ENCODE results near the gene SORCS2.

The SORCS2 gene

GRCh38 chr4:7635445-7636239 is 443.3 kb downstream of the SORCS2 start:
- no peaks in the 10 kb centered on the region for H3K36me3 ChIP-seq (ENCODE audit: insufficient read depth, insufficient read length, low read length)
- no peak overlapping the region for H3K9ac ChIP-seq (ENCODE audit: insufficient read length, low read depth)
- peaks cover 4% of the 10 kb centered on the region for H3K4me1 ChIP-seq (ENCODE audit: insufficient read depth, insufficient read length)
- H3K9me3 ChIP-seq (ENCODE audit: insufficient read depth, low read length): no peaks in the 10 kb centered on the region
- no peak overlapping the region for H3K4me3 ChIP-seq (ENCODE audit: insufficient read length, low read depth)
- no peaks in the 10 kb centered on the region for H3K27me3 ChIP-seq (ENCODE audit: insufficient read depth, insufficient read length)
- TF ChIP-seq ZNF274 (IDR thresholded peaks at IDR 0.05; ENCODE audit: low read depth, low read length) (no peak), YY1 (IDR thresholded peaks at IDR 0.05; ENCODE audit: insufficient read depth, insufficient read length) (no peak), SUZ12 (IDR thresholded peaks at IDR 0.05; ENCODE audit: extremely low read depth, insufficient read depth, insufficient read length) (no peak)
- no peak for DNase-seq (ENCODE audit: low read depth, low spot score)

DNA sequence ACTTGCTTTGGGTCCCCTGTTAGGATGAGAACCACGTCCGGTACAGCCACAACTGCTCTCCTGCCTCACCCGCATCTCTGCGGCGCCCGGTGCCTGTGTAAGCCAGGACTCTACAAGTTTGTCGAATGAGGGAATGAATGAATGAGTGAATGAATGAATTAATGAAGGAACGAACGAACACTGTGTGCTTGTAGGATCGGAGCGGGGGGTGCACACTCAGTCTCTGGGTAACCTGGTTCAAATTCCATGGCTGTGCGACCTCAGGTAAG is 443.8 kb downstream of the SORCS2 start:
- Histone ChIP-seq H3K4me1 (ENCODE audit: insufficient read depth, insufficient read length) (peaks cover 4% of the 10 kb centered on the region), H3K27me3 (ENCODE audit: insufficient read depth, insufficient read length) (no peaks in the 10 kb centered on the region), H3K9me3 (ENCODE audit: insufficient read depth, low read length) (no peaks in the 10 kb centered on the region), H3K9ac (ENCODE audit: insufficient read length, low read depth) (no peak overlapping the region), H3K4me3 (ENCODE audit: insufficient read length, low read depth) (no peak overlapping the region), H3K36me3 (ENCODE audit: insufficient read depth, insufficient read length, low read length) (no peaks in the 10 kb centered on the region)
- DNase-seq (ENCODE audit: low read depth, low spot score): no peak
- no peak for TF ChIP-seq YY1 (IDR thresholded peaks at IDR 0.05; ENCODE audit: insufficient read depth, insufficient read length)
- TF ChIP-seq ZNF274 (IDR thresholded peaks at IDR 0.05; ENCODE audit: low read depth, low read length): no peak
- TF ChIP-seq SUZ12 (IDR thresholded peaks at IDR 0.05; ENCODE audit: extremely low read depth, insufficient read depth, insufficient read length): no peak

DNA sequence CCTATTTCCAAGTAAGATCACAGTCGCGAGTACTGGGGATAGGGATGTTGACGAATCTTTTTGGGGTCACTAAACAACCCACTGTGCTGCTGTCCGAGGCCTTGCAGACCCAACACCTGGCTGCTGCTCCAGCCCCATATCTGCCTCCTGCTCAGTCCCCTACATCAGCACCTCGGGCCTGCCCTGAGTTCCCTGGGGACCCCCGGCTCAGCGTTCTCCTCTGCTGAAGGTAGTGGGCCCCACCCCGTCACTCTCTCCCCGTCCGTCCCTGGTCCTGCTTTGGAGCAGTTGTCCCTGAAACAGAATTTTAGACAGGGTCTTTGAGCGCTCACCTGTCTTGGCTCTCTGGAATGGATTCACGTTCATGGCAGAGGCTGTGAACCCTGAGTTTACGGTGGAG is 444.8 kb downstream of the SORCS2 start:
- Histone ChIP-seq H3K36me3 (ENCODE audit: insufficient read depth, insufficient read length, low read length) (no peaks in the 10 kb centered on the region), H3K9me3 (ENCODE audit: insufficient read depth, low read length) (no peaks in the 10 kb centered on the region), H3K4me3 (ENCODE audit: insufficient read length, low read depth) (no peak overlapping the region), H3K4me1 (ENCODE audit: insufficient read depth, insufficient read length) (peaks cover 4% of the 10 kb centered on the region), H3K27me3 (ENCODE audit: insufficient read depth, insufficient read length) (no peaks in the 10 kb centered on the region), H3K9ac (ENCODE audit: insufficient read length, low read depth) (no peak overlapping the region)
- no peak for TF ChIP-seq YY1 (IDR thresholded peaks at IDR 0.05; ENCODE audit: insufficient read depth, insufficient read length)
- no peak for DNase-seq (ENCODE audit: low read depth, low spot score)

DNA sequence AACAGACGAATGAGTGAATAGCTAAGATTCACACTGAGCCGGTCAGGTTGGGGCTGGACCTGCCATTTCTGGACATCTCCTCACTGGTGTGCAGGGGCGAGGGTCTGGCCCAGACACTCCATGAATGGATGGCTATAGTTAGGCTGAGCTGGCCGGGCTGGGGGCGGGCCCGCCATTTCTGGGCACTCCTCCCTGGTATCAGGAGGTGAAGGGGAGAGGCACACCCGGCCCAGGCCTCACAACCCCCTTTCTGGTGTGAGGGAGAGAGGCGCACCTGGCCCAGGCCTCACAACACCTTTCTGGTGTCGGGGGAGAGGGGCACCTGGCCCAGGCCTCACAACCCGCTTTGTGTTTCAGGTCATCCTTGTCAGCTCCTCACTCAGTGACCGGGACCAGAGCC is 445.6 kb downstream of the SORCS2 start:
- DNase-seq (ENCODE audit: low read depth, low spot score): no peak
- H3K4me1 ChIP-seq (ENCODE audit: insufficient read depth, insufficient read length): peaks cover 4% of the 10 kb centered on the region
- no peaks in the 10 kb centered on the region for H3K9me3 ChIP-seq (ENCODE audit: insufficient read depth, low read length)
- TF ChIP-seq SUZ12 (IDR thresholded peaks at IDR 0.05; ENCODE audit: extremely low read depth, insufficient read depth, insufficient read length) (no peak), YY1 (IDR thresholded peaks at IDR 0.05; ENCODE audit: insufficient read depth, insufficient read length) (no peak), ZNF274 (IDR thresholded peaks at IDR 0.05; ENCODE audit: low read depth, low read length) (no peak)
- no peak overlapping the region for H3K9ac ChIP-seq (ENCODE audit: insufficient read length, low read depth)
- no peak overlapping the region for H3K4me3 ChIP-seq (ENCODE audit: insufficient read length, low read depth)
- H3K27me3 ChIP-seq (ENCODE audit: insufficient read depth, insufficient read length): no peaks in the 10 kb centered on the region
- H3K36me3 ChIP-seq (ENCODE audit: insufficient read depth, insufficient read length, low read length): no peaks in the 10 kb centered on the region

- peaks cover 4% of the 10 kb centered on the region for H3K4me1 ChIP-seq (ENCODE audit: insufficient read depth, insufficient read length)
- TF ChIP-seq SUZ12 (IDR thresholded peaks at IDR 0.05; ENCODE audit: extremely low read depth, insufficient read depth, insufficient read length) (no peak), ZNF274 (IDR thresholded peaks at IDR 0.05; ENCODE audit: low read depth, low read length) (no peak), YY1 (IDR thresholded peaks at IDR 0.05; ENCODE audit: insufficient read depth, insufficient read length) (no peak)
- no peak overlapping the region for H3K9ac ChIP-seq (ENCODE audit: insufficient read length, low read depth)
These were observed 446.2 kb downstream of the SORCS2 start for GRCh38 chr4:7638489-7638888.

GRCh38 chr4:7638984-7639789 is 446.8 kb downstream of the SORCS2 start:
- Histone ChIP-seq H3K36me3 (ENCODE audit: insufficient read depth, insufficient read length, low read length) (no peaks in the 10 kb centered on the region), H3K27me3 (ENCODE audit: insufficient read depth, insufficient read length) (no peaks in the 10 kb centered on the region), H3K4me3 (ENCODE audit: insufficient read length, low read depth) (no peak overlapping the region), H3K9ac (ENCODE audit: insufficient read length, low read depth) (no peak overlapping the region), H3K9me3 (ENCODE audit: insufficient read depth, low read length) (peaks cover 5% of the 10 kb centered on the region; the same call in 1 of the 2 replicates), H3K4me1 (ENCODE audit: insufficient read depth, insufficient read length) (peaks cover 4% of the 10 kb centered on the region)
- no peak for TF ChIP-seq SUZ12 (IDR thresholded peaks at IDR 0.05; ENCODE audit: extremely low read depth, insufficient read depth, insufficient read length)
- TF ChIP-seq ZNF274 (IDR thresholded peaks at IDR 0.05; ENCODE audit: low read depth, low read length): no peak
- TF ChIP-seq YY1 (IDR thresholded peaks at IDR 0.05; ENCODE audit: insufficient read depth, insufficient read length): no peak
- DNase-seq (ENCODE audit: low read depth, low spot score): no peak

More at GRCh38 chr4:7638489-7638888, 446.2 kb downstream of the SORCS2 start:
- no peaks in the 10 kb centered on the region for H3K36me3 ChIP-seq (ENCODE audit: insufficient read depth, insufficient read length, low read length)
- no peaks in the 10 kb centered on the region for H3K9me3 ChIP-seq (ENCODE audit: insufficient read depth, low read length)
- no peaks in the 10 kb centered on the region for H3K27me3 ChIP-seq (ENCODE audit: insufficient read depth, insufficient read length)
- no peak overlapping the region for H3K4me3 ChIP-seq (ENCODE audit: insufficient read length, low read depth)
- no peak for DNase-seq (ENCODE audit: low read depth, low spot score)

GRCh38 chr4:7640136-7640535 is 447.8 kb downstream of the SORCS2 start:
- Histone ChIP-seq H3K9ac (ENCODE audit: insufficient read length, low read depth) (no peak overlapping the region), H3K4me3 (ENCODE audit: insufficient read length, low read depth) (no peak overlapping the region), H3K36me3 (ENCODE audit: insufficient read depth, insufficient read length, low read length) (no peaks in the 10 kb centered on the region), H3K9me3 (ENCODE audit: insufficient read depth, low read length) (peaks cover 14% of the 10 kb centered on the region; the same call in 1 of the 2 replicates), H3K27me3 (ENCODE audit: insufficient read depth, insufficient read length) (no peaks in the 10 kb centered on the region), H3K4me1 (ENCODE audit: insufficient read depth, insufficient read length) (no peaks in the 10 kb centered on the region)
- TF ChIP-seq SUZ12 (IDR thresholded peaks at IDR 0.05; ENCODE audit: extremely low read depth, insufficient read depth, insufficient read length) (no peak), ZNF274 (IDR thresholded peaks at IDR 0.05; ENCODE audit: low read depth, low read length) (no peak), YY1 (IDR thresholded peaks at IDR 0.05; ENCODE audit: insufficient read depth, insufficient read length) (no peak)
- no peak for DNase-seq (ENCODE audit: low read depth, low spot score)
